Skeletal muscle satellite cell (primary cell): ENCODE measurements around the gene TTLL1.
A peak's percentile ranks its signal among the peaks of the same experiment; 100 is the strongest.

Experiments used
- H3K27me3 ChIP-seq: 2 replicates; pipeline ENCODE4 v1.7.0; 2013; ENCODE audit warnings: low read length; ENCODE audit not compliant: control insufficient read depth, insufficient read depth
- H3K36me3 ChIP-seq: 2 replicates; pipeline ENCODE4 v1.7.0; 2013; ENCODE audit warnings: mild to moderate bottlenecking, control low read depth, low read length; ENCODE audit not compliant: insufficient read depth
- H3K4me1 ChIP-seq: 2 replicates; pipeline ENCODE4 v1.7.0; 2013; ENCODE audit warnings: low read length; ENCODE audit not compliant: control insufficient read depth, insufficient read depth
- H3K4me2 ChIP-seq: 2 replicates; pipeline ENCODE4 v1.7.0; 2013; ENCODE audit warnings: mild to moderate bottlenecking, low read length
- H3K4me3 ChIP-seq: 2 replicates; pipeline ENCODE4 v1.7.0; 2013; ENCODE audit warnings: low read length
- H3K9ac ChIP-seq: 2 replicates; pipeline ENCODE4 v1.7.0; 2013; ENCODE audit warnings: mild to moderate bottlenecking, low read depth, low read length, moderate library complexity
- H3K9me3 ChIP-seq: replicated peaks from 2 replicates; pipeline ENCODE4 v1.7.0; 2013; ENCODE audit warnings: mild to moderate bottlenecking, control low read depth, low read length

The TTLL1 gene

GRCh38 chr22:43057641-43058040 lies 31.6 kb downstream of the TTLL1 start:
- H3K36me3 ChIP-seq = peaks cover 8% of the 10 kb centered on the region
- no peak overlapping the region for H3K9ac ChIP-seq
- no peak overlapping the region for H3K4me3 ChIP-seq
- no peaks in the 10 kb centered on the region for H3K9me3 ChIP-seq
- H3K27me3 ChIP-seq = no peaks in the 10 kb centered on the region
- H3K4me1 ChIP-seq = no peaks in the 10 kb centered on the region
- H3K4me2 ChIP-seq = no peak overlapping the region

- Histone ChIP-seq H3K4me3 (no peak overlapping the region), H3K4me1 (no peaks in the 10 kb centered on the region), H3K9ac (no peak overlapping the region), H3K9me3 (no peaks in the 10 kb centered on the region), H3K36me3 (no peaks in the 10 kb centered on the region), H3K4me2 (no peak overlapping the region), H3K27me3 (no peaks in the 10 kb centered on the region)
Measured at GRCh38 chr22:43053176-43053575, 36.0 kb downstream of the TTLL1 start.

GRCh38 chr22:43050995-43051394 lies 38.2 kb downstream of the TTLL1 start:
- Histone ChIP-seq H3K9me3 (no peaks in the 10 kb centered on the region), H3K4me3 (no peak overlapping the region), H3K4me2 (no peak overlapping the region), H3K4me1 (no peaks in the 10 kb centered on the region), H3K27me3 (no peaks in the 10 kb centered on the region), H3K9ac (no peak overlapping the region), H3K36me3 (no peaks in the 10 kb centered on the region)

- no peaks in the 10 kb centered on the region for H3K36me3 ChIP-seq
- H3K9me3 ChIP-seq = no peaks in the 10 kb centered on the region
- no peak overlapping the region for H3K4me2 ChIP-seq
- no peak overlapping the region for H3K9ac ChIP-seq
- H3K4me3 ChIP-seq = no peak overlapping the region
- no peaks in the 10 kb centered on the region for H3K27me3 ChIP-seq
- peaks cover 1% of the 10 kb centered on the region for H3K4me1 ChIP-seq
Measured at GRCh38 chr22:43047605-43048004, 41.6 kb downstream of the TTLL1 start.

GRCh38 chr22:43044290-43044712 lies 44.9 kb downstream of the TTLL1 start:
- H3K4me1 ChIP-seq = peaks cover 10% of the 10 kb centered on the region
- H3K4me2 ChIP-seq = no peak overlapping the region
- H3K27me3 ChIP-seq = no peaks in the 10 kb centered on the region
- no peaks in the 10 kb centered on the region for H3K9me3 ChIP-seq
- H3K9ac ChIP-seq = no peak overlapping the region
- H3K36me3 ChIP-seq = no peaks in the 10 kb centered on the region
- no peak overlapping the region for H3K4me3 ChIP-seq

- Histone ChIP-seq H3K9ac (peak overlapping the region; percentile 25), H3K4me1 (peaks cover 10% of the 10 kb centered on the region), H3K27me3 (no peaks in the 10 kb centered on the region), H3K9me3 (no peaks in the 10 kb centered on the region), H3K36me3 (no peaks in the 10 kb centered on the region), H3K4me2 (peak overlapping the region; percentile 63), H3K4me3 (no peak overlapping the region)
Measured at GRCh38 chr22:43042101-43042780, 47.0 kb downstream of the TTLL1 start.

GRCh38 chr22:43039800-43040199 lies 49.4 kb downstream of the TTLL1 start:
- Histone ChIP-seq H3K4me1 (peaks cover 24% of the 10 kb centered on the region), H3K36me3 (no peaks in the 10 kb centered on the region), H3K9ac (no peak overlapping the region), H3K9me3 (no peaks in the 10 kb centered on the region), H3K27me3 (no peaks in the 10 kb centered on the region), H3K4me2 (no peak overlapping the region), H3K4me3 (no peak overlapping the region)

GRCh38 chr22:43038325-43038724 lies 50.9 kb downstream of the TTLL1 start:
- Histone ChIP-seq H3K4me3 (no peak overlapping the region), H3K27me3 (no peaks in the 10 kb centered on the region), H3K9ac (no peak overlapping the region), H3K9me3 (no peaks in the 10 kb centered on the region), H3K4me2 (no peak overlapping the region), H3K36me3 (no peaks in the 10 kb centered on the region), H3K4me1 (peaks cover 24% of the 10 kb centered on the region)

- Histone ChIP-seq H3K4me2 (no peak overlapping the region), H3K36me3 (no peaks in the 10 kb centered on the region), H3K9me3 (no peaks in the 10 kb centered on the region), H3K4me1 (peaks cover 13% of the 10 kb centered on the region), H3K4me3 (no peak overlapping the region), H3K9ac (no peak overlapping the region), H3K27me3 (no peaks in the 10 kb centered on the region)
Measured at GRCh38 chr22:43036282-43036829, 52.8 kb downstream of the TTLL1 start.

GRCh38 chr22:43035250-43035649 lies 53.9 kb downstream of the TTLL1 start:
- peaks cover 13% of the 10 kb centered on the region for H3K4me1 ChIP-seq
- H3K36me3 ChIP-seq = no peaks in the 10 kb centered on the region
- H3K9me3 ChIP-seq = no peaks in the 10 kb centered on the region
- no peak overlapping the region for H3K9ac ChIP-seq
- H3K4me3 ChIP-seq = no peak overlapping the region
- no peaks in the 10 kb centered on the region for H3K27me3 ChIP-seq
- no peak overlapping the region for H3K4me2 ChIP-seq

GRCh38 chr22:43031617-43032016 lies 57.6 kb downstream of the TTLL1 start:
- no peaks in the 10 kb centered on the region for H3K36me3 ChIP-seq
- H3K9ac ChIP-seq = no peak overlapping the region

GRCh38 chr22:43018615-43019014 lies 70.6 kb downstream of the TTLL1 start:
- Histone ChIP-seq H3K4me1 (peaks cover 8% of the 10 kb centered on the region), H3K4me3 (no peak overlapping the region), H3K27me3 (no peaks in the 10 kb centered on the region), H3K4me2 (no peak overlapping the region), H3K9ac (no peak overlapping the region), H3K9me3 (no peaks in the 10 kb centered on the region), H3K36me3 (no peaks in the 10 kb centered on the region)

More at GRCh38 chr22:43031617-43032016, 57.6 kb downstream of the TTLL1 start:
- Histone ChIP-seq H3K4me2 (no peak overlapping the region), H3K4me3 (no peak overlapping the region), H3K27me3 (no peaks in the 10 kb centered on the region), H3K4me1 (peaks cover 18% of the 10 kb centered on the region), H3K9me3 (no peaks in the 10 kb centered on the region)
